ENCODE measurements around the gene REV3L. TPM values are rescaled to one million over a fixed set of nuclear protein-coding genes. Genes with fewer than 3 reads are reported as not detected.

Gene REV3L
- total and polyA plus RNA-seq, 2 of the 8 experiments (the other 6 are each of a cell fraction or from before 2014, with no cell fraction given), result 2.1 to 6.6 TPM

DNA sequence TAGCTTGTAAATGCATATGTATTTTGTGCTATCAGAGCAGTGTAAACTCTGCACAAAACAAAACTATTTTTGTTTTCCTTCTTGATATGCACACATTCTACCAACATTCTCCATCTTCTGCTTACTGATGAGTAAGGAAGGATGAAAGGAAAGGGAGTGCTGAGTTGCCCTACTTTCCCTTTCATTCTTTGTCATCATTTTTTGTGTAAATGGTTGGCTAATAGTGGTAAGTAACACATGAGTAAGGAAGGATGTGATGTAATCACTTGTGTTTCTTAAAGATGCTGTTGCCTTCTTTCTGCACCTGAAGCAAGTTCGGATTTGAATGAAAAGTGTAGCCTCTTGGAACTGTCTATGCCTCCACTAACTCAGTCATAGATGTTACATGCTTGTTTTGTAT, 4.6 kb upstream of the REV3L start (continued):
- TF ChIP-seq CHD7 (IDR thresholded peaks at IDR 0.05; ENCODE audit: insufficient replicate concordance, low read length), result no peak
- TF ChIP-seq, protein P1, sequence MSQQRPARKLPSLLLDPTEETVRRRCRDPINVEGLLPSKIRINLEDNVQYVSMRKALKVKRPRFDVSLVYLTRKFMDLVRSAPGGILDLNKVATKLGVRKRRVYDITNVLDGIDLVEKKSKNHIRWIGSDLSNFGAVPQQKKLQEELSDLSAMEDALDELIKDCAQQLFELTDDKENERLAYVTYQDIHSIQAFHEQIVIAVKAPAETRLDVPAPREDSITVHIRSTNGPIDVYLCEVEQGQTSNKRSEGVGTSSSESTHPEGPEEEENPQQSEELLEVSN (IDR thresholded peaks at IDR 0.05), result no peak

All from H1 (cell line).